ENCODE results near the gene HMGCS2. TPM values are rescaled to one million over a fixed set of nuclear protein-coding genes. Genes with fewer than 3 reads are reported as not detected.
A peak's percentile ranks its signal among the peaks of the same experiment; 100 is the strongest.

HMGCS2 gene
- total and polyA plus RNA-seq, 9 of the 15 experiments (the other 6 are each of a cell fraction or from before 2014, with no cell fraction given), result 0.13 TPM; not detected in 8

- no peak for TF ChIP-seq TFE3 (CRISPR knock-in tag; IDR thresholded peaks at IDR 0.05)
- TF ChIP-seq BHLHE40 (IDR thresholded peaks at IDR 0.05; ENCODE audit: low read length), result peak; percentile 60; the same call in 1 of the 2 replicates
- no peak for TF ChIP-seq ELK3 (CRISPR knock-in tag; IDR thresholded peaks at IDR 0.05)
- TF ChIP-seq MAZ (CRISPR knock-in tag; conservative IDR thresholded peaks at IDR 0.05 in 1 of 2, IDR thresholded peaks at IDR 0.05 in 1 of 2), result peak; percentile 81 to 85
- TF ChIP-seq ZBTB9 (CRISPR knock-in tag; IDR thresholded peaks at IDR 0.05), result no peak
- TF ChIP-seq RFX5 (IDR thresholded peaks at IDR 0.05; ENCODE audit: low read depth, low read length), result no peak
- peak; percentile 71 for TF ChIP-seq HLTF (IDR thresholded peaks at IDR 0.05)
- no peak for TF ChIP-seq PHTF2 (CRISPR knock-in tag; IDR thresholded peaks at IDR 0.05)
- peak; percentile 61 for TF ChIP-seq BCOR (IDR thresholded peaks at IDR 0.05)
- no peak for TF ChIP-seq SREBF2 (CRISPR knock-in tag; IDR thresholded peaks at IDR 0.05)
- TF ChIP-seq RREB1 (CRISPR knock-in tag; IDR thresholded peaks at IDR 0.05), result no peak
- peak; percentile 61; the same call in 1 of the 2 replicates for TF ChIP-seq TRIM28 (IDR thresholded peaks at IDR 0.05)
- no peak for TF ChIP-seq U2AF1 (optimal IDR thresholded peaks at IDR 0.05; ENCODE audit: low read depth, low read length)
- TF ChIP-seq SMARCA5 (IDR thresholded peaks at IDR 0.05), result 0 out of 2 replicates have a peak, but pooled peaks have one; percentile 11
- no peak for TF ChIP-seq SIN3A (IDR thresholded peaks at IDR 0.05; ENCODE audit: borderline replicate concordance in 2 of 2, control insufficient read depth in 1 of 2, low read depth in 2 of 2, low read length in 2 of 2)
- TF ChIP-seq ZNF3 (CRISPR knock-in tag; IDR thresholded peaks at IDR 0.05), result no peak
- TF ChIP-seq TAF7 (tag; IDR thresholded peaks at IDR 0.05), result no peak
- TF ChIP-seq POLR3A (IDR thresholded peaks at IDR 0.05; ENCODE audit: borderline replicate concordance, extremely low read depth, insufficient read depth, insufficient read length), result no peak
- TF ChIP-seq CBX3 (IDR thresholded peaks at IDR 0.05; ENCODE audit: borderline replicate concordance in 1 of 2, low read length in 2 of 2), result peak in 1 of 2 experiments; percentile 35; a peak in 1 of 3 replicates
Measured at GRCh38 chr1:119737040-119737682, 31.5 kb downstream of the HMGCS2 start (continued).

Data from K562 (cell line).